H1 (cell line): Measurements from ENCODE around the gene CDCA3. TPM values are rescaled to one million over a fixed set of nuclear protein-coding genes. Genes with fewer than 3 reads are reported as not detected.

Source experiments
- BACH1 ChIP-seq: IDR thresholded peaks from 2 replicates; pipeline ENCODE4 v1.6.1; 2012; ENCODE audit warnings: low read length, improper control_type of control experiment
- JUN ChIP-seq: IDR thresholded peaks from 2 replicates; pipeline ENCODE4 v1.6.1; 2011; ENCODE audit warnings: low read depth, mild to moderate bottlenecking, improper control_type of control experiment, low read length
- MAFK ChIP-seq: IDR thresholded peaks from 2 replicates; pipeline ENCODE4 v1.6.1; 2012; ENCODE audit warnings: low read depth, mild to moderate bottlenecking, improper control_type of control experiment, low read length
- RBBP5 ChIP-seq: IDR thresholded peaks from 2 replicates; pipeline ENCODE4 v1.7.1; 2012; ENCODE audit warnings: low read depth, mild to moderate bottlenecking, inconsistent platforms, low read length, moderate library complexity, borderline replicate concordance
- TAF1 ChIP-seq: IDR thresholded peaks from 2 replicates; pipeline ENCODE4 v1.6.1; 2011; ENCODE audit warnings: mild to moderate bottlenecking, low read depth, low read length
- polyA plus RNA-seq, 7 experiments: library from polyadenylated mRNA; depleted of rRNA in 3 of 7; stranded (reverse) in 5 of 7; unstranded in 2 of 7; fragments of >200 nt in 5 of 7; fragments of 200-250 nt in 2 of 7; gene quantifications; 1 replicate in 5 of 7; 2 replicates in 1 of 7; 4 replicates in 1 of 7; pipeline versions ENCODE4 v1.2.1 to v1.2.3, GENCODE V29; 2011 to 2013; ENCODE audit warnings: missing spikeins in 2 of 7, mixed read lengths in 2 of 7
- total RNA-seq: library from RNA; stranded (reverse); fragmentation: NEBNext Ultra II Directional; extraction: Animal tissue kit (Norgen Biotek cat#: 25700); gene quantifications from 2 replicates; pipeline ENCODE4 v1.2.1, GENCODE V29; 2021

CDCA3 gene
- total and polyA plus RNA-seq, 2 of the 8 experiments (the other 6 are each of a cell fraction or from before 2014, with no cell fraction given), result 47.7 to 71.2 TPM

DNA sequence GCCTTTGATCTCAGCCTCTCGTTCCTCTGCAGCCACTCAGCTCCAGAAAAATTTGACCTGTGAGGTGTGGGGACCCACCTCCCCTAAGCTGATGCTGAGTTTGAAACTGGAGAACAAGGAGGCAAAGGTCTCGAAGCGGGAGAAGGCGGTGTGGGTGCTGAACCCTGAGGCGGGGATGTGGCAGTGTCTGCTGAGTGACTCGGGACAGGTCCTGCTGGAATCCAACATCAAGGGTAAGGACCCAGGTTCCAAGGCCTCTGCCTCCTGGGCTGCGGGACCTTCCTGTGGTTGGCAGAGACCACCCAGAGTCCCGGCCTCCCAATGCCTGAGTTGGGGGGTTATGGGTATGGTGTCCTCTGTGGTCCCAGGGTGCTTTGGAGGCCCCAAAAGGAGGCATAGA is 34.0 kb downstream of the CDCA3 start (continued):
- no peak for TF ChIP-seq JUN
- TF ChIP-seq RBBP5, result no peak
- no peak for TF ChIP-seq MAFK
- no peak for TF ChIP-seq BACH1
- no peak for TF ChIP-seq TAF1
